ENCODE measurements around the gene HTT-AS.

HTT-AS gene

GRCh38 chr4:3074846-3075651 lies 711 bp upstream of the HTT-AS start:
- peak overlapping the region; percentile 77 to 96 (median 89) for H3K4me3 ChIP-seq (ENCODE audit: low read depth in 1 of 5, low read length in 5 of 5)
- peak overlapping the region in 4 of 5 donors; percentile 83 to 97 (median 90) for H3K9ac ChIP-seq (ENCODE audit: low read length in 5 of 5)
- H3K4me1 ChIP-seq (ENCODE audit: control insufficient read depth in 5 of 5, insufficient read depth in 5 of 5, low read length in 5 of 5), result peaks cover 0 to 32% (median 21%) of the 10 kb centered on the region in 5 donors
- no peaks in the 10 kb centered on the region for H3K27me3 ChIP-seq (ENCODE audit: control insufficient read depth in 5 of 5, insufficient read depth in 4 of 5, low read length in 5 of 5)
- no peaks in the 10 kb centered on the region for H3K9me3 ChIP-seq (ENCODE audit: control insufficient read depth in 5 of 5, low read length in 5 of 5)
- no peaks in the 10 kb centered on the region for H3K36me3 ChIP-seq (ENCODE audit: control insufficient read depth in 5 of 5, insufficient read depth in 5 of 5, low read length in 5 of 5)
- peak overlapping the region; percentile 89 for H3K27ac ChIP-seq (ENCODE audit: low read depth, low read length)

GRCh38 chr4:3073158-3074077 lies 920 bp downstream of the HTT-AS start:
- H3K27ac ChIP-seq (ENCODE audit: low read depth, low read length), result no peak overlapping the region

GRCh38 chr4:3071811-3072210 lies 2.5 kb downstream of the HTT-AS start:
- H3K4me3 ChIP-seq (ENCODE audit: low read depth in 1 of 5, low read length in 5 of 5), result no peak overlapping the region
- no peak overlapping the region for H3K27ac ChIP-seq (ENCODE audit: low read depth, low read length)
- peaks cover 0 to 29% (median 21%) of the 10 kb centered on the region in 5 donors for H3K4me1 ChIP-seq (ENCODE audit: control insufficient read depth in 5 of 5, insufficient read depth in 5 of 5, low read length in 5 of 5)
- no peaks in the 10 kb centered on the region for H3K36me3 ChIP-seq (ENCODE audit: control insufficient read depth in 5 of 5, insufficient read depth in 5 of 5, low read length in 5 of 5)
- no peaks in the 10 kb centered on the region for H3K27me3 ChIP-seq (ENCODE audit: control insufficient read depth in 5 of 5, insufficient read depth in 4 of 5, low read length in 5 of 5)
- no peaks in the 10 kb centered on the region for H3K9me3 ChIP-seq (ENCODE audit: control insufficient read depth in 5 of 5, low read length in 5 of 5)
- H3K9ac ChIP-seq (ENCODE audit: low read length in 5 of 5), result no peak overlapping the region

More at GRCh38 chr4:3073158-3074077, 920 bp downstream of the HTT-AS start:
- Histone ChIP-seq H3K36me3 (ENCODE audit: control insufficient read depth in 5 of 5, insufficient read depth in 5 of 5, low read length in 5 of 5) (no peaks in the 10 kb centered on the region), H3K9me3 (ENCODE audit: control insufficient read depth in 5 of 5, low read length in 5 of 5) (no peaks in the 10 kb centered on the region), H3K4me1 (ENCODE audit: control insufficient read depth in 5 of 5, insufficient read depth in 5 of 5, low read length in 5 of 5) (peaks cover 0 to 32% (median 21%) of the 10 kb centered on the region in 5 donors), H3K9ac (ENCODE audit: low read length in 5 of 5) (peak overlapping the region in 3 of 5 donors; percentile 60 to 73 (median 61)), H3K4me3 (ENCODE audit: low read depth in 1 of 5, low read length in 5 of 5) (peak overlapping the region in 4 of 5 donors; percentile 68 to 80 (median 71)), H3K27me3 (ENCODE audit: control insufficient read depth in 5 of 5, insufficient read depth in 4 of 5, low read length in 5 of 5) (no peaks in the 10 kb centered on the region)

- Histone ChIP-seq H3K9ac (ENCODE audit: low read length in 5 of 5) (no peak overlapping the region), H3K9me3 (ENCODE audit: control insufficient read depth in 5 of 5, low read length in 5 of 5) (no peaks in the 10 kb centered on the region), H3K27ac (ENCODE audit: low read depth, low read length) (no peak overlapping the region), H3K27me3 (ENCODE audit: control insufficient read depth in 5 of 5, insufficient read depth in 4 of 5, low read length in 5 of 5) (no peaks in the 10 kb centered on the region), H3K36me3 (ENCODE audit: control insufficient read depth in 5 of 5, insufficient read depth in 5 of 5, low read length in 5 of 5) (no peaks in the 10 kb centered on the region), H3K4me1 (ENCODE audit: control insufficient read depth in 5 of 5, insufficient read depth in 5 of 5, low read length in 5 of 5) (peaks cover 0 to 21% (median 15%) of the 10 kb centered on the region in 5 donors), H3K4me3 (ENCODE audit: low read depth in 1 of 5, low read length in 5 of 5) (no peak overlapping the region)
These were observed 3.4 kb downstream of the HTT-AS start for GRCh38 chr4:3070709-3071500.

- Histone ChIP-seq H3K27me3 (ENCODE audit: control insufficient read depth in 5 of 5, insufficient read depth in 4 of 5, low read length in 5 of 5) (no peaks in the 10 kb centered on the region), H3K9me3 (ENCODE audit: control insufficient read depth in 5 of 5, low read length in 5 of 5) (no peaks in the 10 kb centered on the region), H3K36me3 (ENCODE audit: control insufficient read depth in 5 of 5, insufficient read depth in 5 of 5, low read length in 5 of 5) (no peaks in the 10 kb centered on the region), H3K4me1 (ENCODE audit: control insufficient read depth in 5 of 5, insufficient read depth in 5 of 5, low read length in 5 of 5) (peaks cover 0 to 12% (median 8%) of the 10 kb centered on the region in 5 donors), H3K9ac (ENCODE audit: low read length in 5 of 5) (no peak overlapping the region), H3K27ac (ENCODE audit: low read depth, low read length) (no peak overlapping the region), H3K4me3 (ENCODE audit: low read depth in 1 of 5, low read length in 5 of 5) (no peak overlapping the region)
These were observed 4.6 kb downstream of the HTT-AS start for GRCh38 chr4:3069661-3070199.

GRCh38 chr4:3067473-3068001 lies 6.8 kb downstream of the HTT-AS start:
- no peaks in the 10 kb centered on the region for H3K9me3 ChIP-seq (ENCODE audit: control insufficient read depth in 5 of 5, low read length in 5 of 5)
- H3K9ac ChIP-seq (ENCODE audit: low read length in 5 of 5), result no peak overlapping the region
- H3K36me3 ChIP-seq (ENCODE audit: control insufficient read depth in 5 of 5, insufficient read depth in 5 of 5, low read length in 5 of 5), result no peaks in the 10 kb centered on the region
- peaks cover 0 to 4% (median 0%) of the 10 kb centered on the region in 5 donors for H3K4me1 ChIP-seq (ENCODE audit: control insufficient read depth in 5 of 5, insufficient read depth in 5 of 5, low read length in 5 of 5)
- no peak overlapping the region for H3K27ac ChIP-seq (ENCODE audit: low read depth, low read length)
- no peaks in the 10 kb centered on the region for H3K27me3 ChIP-seq (ENCODE audit: control insufficient read depth in 5 of 5, insufficient read depth in 4 of 5, low read length in 5 of 5)
- no peak overlapping the region for H3K4me3 ChIP-seq (ENCODE audit: low read depth in 1 of 5, low read length in 5 of 5)

- H3K27ac ChIP-seq (ENCODE audit: low read depth, low read length), result no peak overlapping the region
These were observed 7.4 kb downstream of the HTT-AS start for GRCh38 chr4:3066836-3067400.

GRCh38 chr4:3065551-3065950 lies 8.8 kb downstream of the HTT-AS start:
- no peaks in the 10 kb centered on the region for H3K36me3 ChIP-seq (ENCODE audit: control insufficient read depth in 5 of 5, insufficient read depth in 5 of 5, low read length in 5 of 5)
- no peak overlapping the region for H3K9ac ChIP-seq (ENCODE audit: low read length in 5 of 5)
- H3K4me1 ChIP-seq (ENCODE audit: control insufficient read depth in 5 of 5, insufficient read depth in 5 of 5, low read length in 5 of 5), result peaks cover 0 to 4% (median 0%) of the 10 kb centered on the region in 5 donors
- no peak overlapping the region for H3K27ac ChIP-seq (ENCODE audit: low read depth, low read length)
- no peak overlapping the region for H3K4me3 ChIP-seq (ENCODE audit: low read depth in 1 of 5, low read length in 5 of 5)
- no peaks in the 10 kb centered on the region for H3K9me3 ChIP-seq (ENCODE audit: control insufficient read depth in 5 of 5, low read length in 5 of 5)
- H3K27me3 ChIP-seq (ENCODE audit: control insufficient read depth in 5 of 5, insufficient read depth in 4 of 5, low read length in 5 of 5), result no peaks in the 10 kb centered on the region

More at GRCh38 chr4:3066836-3067400, 7.4 kb downstream of the HTT-AS start:
- Histone ChIP-seq H3K9ac (ENCODE audit: low read length in 5 of 5) (no peak overlapping the region), H3K9me3 (ENCODE audit: control insufficient read depth in 5 of 5, low read length in 5 of 5) (no peaks in the 10 kb centered on the region), H3K4me1 (ENCODE audit: control insufficient read depth in 5 of 5, insufficient read depth in 5 of 5, low read length in 5 of 5) (peaks cover 0 to 4% (median 0%) of the 10 kb centered on the region in 5 donors), H3K27me3 (ENCODE audit: control insufficient read depth in 5 of 5, insufficient read depth in 4 of 5, low read length in 5 of 5) (no peaks in the 10 kb centered on the region), H3K4me3 (ENCODE audit: low read depth in 1 of 5, low read length in 5 of 5) (no peak overlapping the region), H3K36me3 (ENCODE audit: control insufficient read depth in 5 of 5, insufficient read depth in 5 of 5, low read length in 5 of 5) (no peaks in the 10 kb centered on the region)

- no peak overlapping the region for H3K4me3 ChIP-seq (ENCODE audit: low read depth in 1 of 5, low read length in 5 of 5)
These were observed 11.9 kb downstream of the HTT-AS start for GRCh38 chr4:3062471-3062870.

More at GRCh38 chr4:3062471-3062870, 11.9 kb downstream of the HTT-AS start:
- Histone ChIP-seq H3K36me3 (ENCODE audit: control insufficient read depth in 5 of 5, insufficient read depth in 5 of 5, low read length in 5 of 5) (no peaks in the 10 kb centered on the region), H3K9me3 (ENCODE audit: control insufficient read depth in 5 of 5, low read length in 5 of 5) (no peaks in the 10 kb centered on the region), H3K27ac (ENCODE audit: low read depth, low read length) (no peak overlapping the region), H3K9ac (ENCODE audit: low read length in 5 of 5) (no peak overlapping the region), H3K27me3 (ENCODE audit: control insufficient read depth in 5 of 5, insufficient read depth in 4 of 5, low read length in 5 of 5) (no peaks in the 10 kb centered on the region), H3K4me1 (ENCODE audit: control insufficient read depth in 5 of 5, insufficient read depth in 5 of 5, low read length in 5 of 5) (peaks cover 0 to 8% (median 7%) of the 10 kb centered on the region in 5 donors)

Measured in subcutaneous abdominal adipose tissue (tissue), 5 donors.